Dermis microvascular lymphatic vessel endothelial cell (primary cell): ENCODE measurements around the gene EEF1B2. TPM values are rescaled to one million over a fixed set of nuclear protein-coding genes. Genes with fewer than 3 reads are reported as not detected.
"Not testable (repeated sequence)": the region's sequence is repeated elsewhere in the genome, so short reads cannot be mapped to it uniquely, and the experiment has no call there.

Experiments
- DNase-seq, 2 donors: peaks; one replicate each; pipeline versions ENCODE4 v3.0.0 to v3.0.0-alpha.2; 2010; ENCODE audit warnings: low read depth in 2 of 2
- total RNA-seq: library from RNA; depleted of rRNA; stranded (reverse); fragments of >200 nt; gene quantifications from 2 replicates; pipeline ENCODE4 v1.2.1, GENCODE V29; 2014

The EEF1B2 gene
- 384 and 497 TPM in 2 replicates for total RNA-seq

GRCh38 chr2:206159346-206160124, at the start of gene EEF1B2, which contains the start of gene NDUFS1:
TSS of gene EEF1B2 (plus strand) at chr2:206159895. CDS start at chr2:206159980, 85 bp downstream.
TSS of gene NDUFS1 (minus strand) at chr2:206159444. CDS start at chr2:206153678, 5,766 bp downstream.
- peak; percentile 97 to 99 for DNase-seq

GRCh38 chr2:206112108-206112507, 47.6 kb upstream of the EEF1B2 start:
- DNase-seq = no peak

DNA sequence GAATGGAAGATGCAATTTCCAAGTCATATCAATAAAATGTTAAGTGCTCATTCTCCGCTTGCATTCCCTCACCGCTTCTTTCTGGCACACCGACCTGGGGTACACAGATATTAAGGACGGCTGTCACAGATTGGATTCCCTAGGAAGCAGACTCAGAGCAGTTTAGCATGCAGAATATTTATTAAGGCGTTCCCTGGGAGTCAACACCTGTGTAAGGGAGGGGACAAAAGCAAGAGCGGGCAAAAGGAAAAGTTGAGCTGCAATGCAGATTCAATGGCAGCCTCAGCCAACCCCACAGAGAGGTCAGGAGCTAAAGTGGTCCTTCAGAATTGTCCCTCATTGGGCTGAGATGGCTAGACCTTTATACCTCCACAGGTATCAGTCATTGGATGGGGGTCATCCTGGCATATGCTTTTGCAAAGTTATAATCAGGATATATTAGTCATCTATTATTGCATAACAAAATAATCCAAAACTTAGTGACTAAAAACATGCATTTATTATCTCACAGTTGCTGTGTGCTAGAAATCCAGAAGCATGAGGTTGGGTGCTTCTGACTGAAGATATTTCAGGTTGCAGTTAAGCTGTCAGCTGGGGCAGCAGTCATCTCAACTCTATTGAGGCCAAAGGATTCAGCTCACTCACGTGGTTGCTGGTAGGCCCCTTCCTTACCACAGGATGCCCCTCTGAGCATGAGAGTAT, 46.7 kb upstream of the EEF1B2 start:
- no peak for DNase-seq

DNA sequence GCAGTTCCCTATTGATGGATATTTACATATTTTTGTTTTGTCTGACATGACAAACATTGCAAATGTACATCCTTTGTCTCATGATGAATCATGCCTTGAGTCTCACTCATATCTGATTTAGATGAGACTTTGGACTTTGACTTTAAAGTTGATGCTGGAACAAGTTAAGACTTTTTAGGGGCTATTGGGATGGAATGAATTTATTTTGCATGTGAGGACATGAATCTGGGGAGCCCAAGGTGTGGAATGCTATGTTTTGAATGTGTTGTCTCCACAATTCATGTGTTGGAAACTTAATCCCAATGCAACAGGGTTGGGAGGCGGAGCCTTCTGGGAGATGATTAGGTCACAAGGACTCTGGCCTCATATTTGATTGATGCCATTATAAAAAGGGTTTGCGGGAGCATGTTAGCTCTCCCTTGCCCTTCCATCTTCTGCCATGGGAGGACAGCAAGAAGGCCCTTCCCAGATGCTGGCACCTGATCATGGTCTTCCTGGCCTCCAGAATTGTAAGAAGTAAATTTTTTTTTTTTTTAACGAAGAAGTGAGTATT, 44.6 kb upstream of the EEF1B2 start:
- DNase-seq = no peak

DNA sequence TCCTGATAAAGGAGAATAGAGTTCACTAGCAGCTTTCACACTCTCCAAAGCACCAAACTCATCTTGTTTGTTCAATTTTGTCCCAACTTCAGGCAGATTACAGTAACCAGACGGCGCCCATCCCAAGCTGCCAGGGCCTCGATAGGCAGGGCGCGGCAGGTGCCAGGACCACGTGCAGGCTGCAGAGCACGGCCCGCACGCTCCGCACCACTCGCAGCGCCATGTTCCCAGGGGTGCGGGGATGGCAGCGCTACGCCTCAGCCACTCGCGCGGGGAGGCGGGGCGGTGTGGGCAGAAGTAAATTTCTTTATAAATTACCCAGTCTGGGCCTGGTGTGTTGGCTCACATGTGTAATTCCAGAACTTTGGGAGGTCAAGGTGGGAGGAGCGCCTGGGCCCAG, 43.4 kb upstream of the EEF1B2 start:
- no peak for DNase-seq

GRCh38 chr2:206122569-206122968, 37.1 kb upstream of the EEF1B2 start:
- not testable (repeated sequence) for DNase-seq

DNA sequence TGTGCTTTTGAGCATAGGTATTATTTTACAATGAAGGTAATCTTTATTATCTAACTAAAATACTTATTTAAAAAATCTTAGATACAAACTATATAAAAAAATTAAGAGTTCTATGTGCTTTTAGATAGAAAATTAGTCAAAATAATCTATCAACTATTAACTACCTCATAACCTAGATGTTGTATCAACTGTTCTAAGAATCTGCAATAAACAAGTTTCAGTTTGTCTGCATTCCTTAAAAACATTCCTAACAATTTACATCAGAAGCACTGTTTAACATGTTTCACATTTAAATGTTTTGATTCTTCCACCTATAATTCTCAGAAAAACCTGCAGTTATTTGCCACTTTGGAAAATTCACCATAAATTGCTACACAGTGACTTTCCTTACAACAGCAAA, 33.8 kb upstream of the EEF1B2 start:
- no peak for DNase-seq

GRCh38 chr2:206127656-206128055, 32.0 kb upstream of the EEF1B2 start:
- no peak for DNase-seq

GRCh38 chr2:206143451-206143850, 16.2 kb upstream of the EEF1B2 start:
- DNase-seq = no peak

- no peak for DNase-seq
These were observed 15.3 kb upstream of the EEF1B2 start for GRCh38 chr2:206144383-206144782.

- no peak for DNase-seq
These were observed 14.0 kb upstream of the EEF1B2 start for GRCh38 chr2:206145665-206146064.

- DNase-seq = no peak
These were observed 10.4 kb upstream of the EEF1B2 start for GRCh38 chr2:206149330-206149729.

GRCh38 chr2:206150168-206150567, 9.5 kb upstream of the EEF1B2 start:
- DNase-seq = no peak

GRCh38 chr2:206150631-206151030, 9.1 kb upstream of the EEF1B2 start:
- DNase-seq = no peak

GRCh38 chr2:206154197-206154596, 5.5 kb upstream of the EEF1B2 start:
- DNase-seq = peak in 1 of 2 donors; percentile 15

GRCh38 chr2:206157014-206157413, 2.7 kb upstream of the EEF1B2 start:
- peak in 1 of 2 donors; percentile 28 for DNase-seq

DNA sequence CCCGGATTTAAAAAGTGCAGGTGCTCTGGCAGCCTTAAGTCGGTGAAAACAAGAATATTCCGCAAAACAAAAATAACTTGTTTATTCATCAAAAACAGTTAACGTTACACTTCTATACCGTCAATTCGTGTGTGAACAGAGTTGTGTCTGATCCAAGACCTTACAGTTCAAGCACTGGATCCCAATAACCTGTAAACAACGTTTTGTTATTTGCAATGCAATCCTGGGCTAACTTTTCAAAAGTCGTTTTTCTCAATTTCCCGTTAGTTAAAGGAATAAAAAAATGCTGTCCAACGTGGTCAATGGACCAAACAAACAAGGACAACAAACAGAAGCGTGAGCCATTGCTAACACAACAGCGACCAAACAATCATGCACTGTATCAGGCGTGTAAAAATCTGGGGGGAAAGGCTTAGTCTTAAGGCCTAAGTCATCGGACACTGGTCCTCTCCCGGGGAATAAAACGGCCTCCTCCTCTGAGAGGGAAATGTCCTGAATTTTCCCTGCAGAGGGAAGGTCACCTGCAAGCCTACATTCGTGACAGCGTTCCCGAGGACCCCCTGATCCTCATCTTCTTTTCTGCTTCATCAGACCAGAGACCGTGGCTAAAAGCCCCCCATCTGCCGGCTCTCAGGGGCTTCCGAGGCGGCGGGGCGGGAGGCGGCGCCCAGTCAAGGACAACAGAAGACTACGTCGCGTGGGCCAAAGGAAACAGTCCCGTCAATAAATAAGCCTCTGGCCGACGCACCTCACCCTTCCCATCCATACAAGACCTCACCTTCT, 941 bp upstream of the EEF1B2 start:
- peak in 1 of 2 donors; percentile 52 for DNase-seq

DNA sequence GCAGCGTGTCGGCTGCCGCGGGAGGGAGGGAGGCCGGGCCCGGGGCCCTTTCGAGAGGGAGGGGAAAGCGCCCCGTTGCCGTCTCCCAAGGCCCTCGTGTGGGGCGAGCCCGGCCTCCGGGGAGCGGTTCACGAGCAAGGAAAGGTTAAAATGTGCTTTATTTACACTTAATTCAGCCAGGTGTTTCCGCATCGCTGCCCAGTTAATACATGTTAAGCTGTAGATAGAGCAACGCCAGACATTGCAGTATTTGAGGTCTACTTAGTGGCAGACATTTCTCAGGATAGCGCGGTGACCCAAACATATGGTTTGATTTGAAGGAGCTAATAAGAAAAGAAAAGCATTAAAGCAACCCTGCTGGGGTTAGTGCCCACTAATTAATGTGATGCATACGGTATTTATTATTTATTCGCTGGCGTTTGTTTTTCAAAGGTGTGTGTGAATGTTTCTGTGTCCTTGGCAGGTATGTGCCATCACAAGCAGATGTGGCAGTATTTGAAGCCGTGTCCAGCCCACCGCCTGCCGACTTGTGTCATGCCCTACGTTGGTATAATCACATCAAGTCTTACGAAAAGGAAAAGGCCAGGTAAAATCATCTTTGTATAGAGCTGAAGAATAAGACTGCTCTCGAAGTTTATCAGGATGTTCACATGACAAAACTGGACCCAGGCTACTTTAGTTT, 571 bp downstream of the EEF1B2 start:
- peak in 1 of 2 donors; percentile 68 for DNase-seq

DNA sequence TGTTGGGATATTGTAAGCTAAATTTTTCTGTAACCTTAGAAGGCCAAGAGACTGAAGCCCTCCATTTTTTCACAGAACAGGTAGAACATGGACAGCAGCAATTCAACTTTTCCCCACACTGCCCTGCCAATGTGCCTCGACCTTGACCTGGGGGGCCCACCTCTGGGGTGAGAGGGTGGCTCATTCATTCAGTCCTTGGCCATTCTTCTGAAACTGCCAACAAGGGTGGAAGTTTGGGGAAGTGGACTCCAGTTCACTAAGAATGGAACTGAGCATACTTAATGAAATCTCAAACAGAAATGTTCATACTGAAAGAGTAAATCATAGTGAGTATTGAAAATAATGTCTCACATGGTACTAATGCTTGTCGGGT, 1.1 kb downstream of the EEF1B2 start:
- no peak for DNase-seq

GRCh38 chr2:206162401-206162800, 2.7 kb downstream of the EEF1B2 start:
- DNase-seq = not testable (repeated sequence)

GRCh38 chr2:206163251-206163880, 3.7 kb downstream of the EEF1B2 start:
- no peak for DNase-seq
